ENCODE measurements around the gene SLIT3. TPM values are rescaled to one million over a fixed set of nuclear protein-coding genes. Genes with fewer than 3 reads are reported as not detected.
"Not testable (repeated sequence)": the region's sequence is repeated elsewhere in the genome, so short reads cannot be mapped to it uniquely, and the experiment has no call there.

The SLIT3 gene
- total RNA-seq, 1 donor from 2014 or later = under 0.01 TPM

GRCh38 chr5:168651648-168652047, 649.3 kb downstream of the SLIT3 start:
- peak; percentile 37 to 67 for DNase-seq (ENCODE audit: low read depth in 2 of 2)

- no peak for DNase-seq (ENCODE audit: low read depth in 2 of 2)
Observed at GRCh38 chr5:168649306-168649705, 651.6 kb downstream of the SLIT3 start.

GRCh38 chr5:168648576-168648975, 652.4 kb downstream of the SLIT3 start:
- DNase-seq (ENCODE audit: low read depth in 2 of 2) = no peak

- DNase-seq (ENCODE audit: low read depth in 2 of 2) = no peak
Observed at GRCh38 chr5:168648016-168648415, 652.9 kb downstream of the SLIT3 start.

- DNase-seq (ENCODE audit: low read depth in 2 of 2) = no peak
Observed at GRCh38 chr5:168647083-168647482, 653.9 kb downstream of the SLIT3 start.

GRCh38 chr5:168646335-168646734, 654.6 kb downstream of the SLIT3 start:
- no peak for DNase-seq (ENCODE audit: low read depth in 2 of 2)

GRCh38 chr5:168645195-168645594, 655.7 kb downstream of the SLIT3 start:
- DNase-seq (ENCODE audit: low read depth in 2 of 2) = no peak

- peak in 1 of 2 donors; percentile 47 for DNase-seq (ENCODE audit: low read depth in 2 of 2)
Observed at GRCh38 chr5:168642019-168642418, 658.9 kb downstream of the SLIT3 start.

- DNase-seq (ENCODE audit: low read depth in 2 of 2) = not testable (repeated sequence)
Observed at GRCh38 chr5:168638846-168639245, 662.1 kb downstream of the SLIT3 start.

GRCh38 chr5:168637793-168638192, 663.1 kb downstream of the SLIT3 start:
- no peak for DNase-seq (ENCODE audit: low read depth in 2 of 2)

- no peak for DNase-seq (ENCODE audit: low read depth in 2 of 2)
Observed at GRCh38 chr5:168637281-168637680, 663.7 kb downstream of the SLIT3 start.

- DNase-seq (ENCODE audit: low read depth in 2 of 2) = not testable (repeated sequence)
Observed at GRCh38 chr5:168630958-168631357, 670.0 kb downstream of the SLIT3 start.

GRCh38 chr5:168624850-168625364, 676.0 kb downstream of the SLIT3 start:
- DNase-seq (ENCODE audit: low read depth in 2 of 2) = no peak

GRCh38 chr5:168620807-168621206, 680.1 kb downstream of the SLIT3 start:
- no peak for DNase-seq (ENCODE audit: low read depth in 2 of 2)

- no peak for DNase-seq (ENCODE audit: low read depth in 2 of 2)
Observed at GRCh38 chr5:168614661-168615060, 686.3 kb downstream of the SLIT3 start.

- DNase-seq (ENCODE audit: low read depth in 2 of 2) = no peak
Observed at GRCh38 chr5:168613996-168614395, 686.9 kb downstream of the SLIT3 start.

GRCh38 chr5:168613396-168613795, 687.5 kb downstream of the SLIT3 start:
- no peak for DNase-seq (ENCODE audit: low read depth in 2 of 2)

- DNase-seq (ENCODE audit: low read depth in 2 of 2) = peak in 1 of 2 donors; percentile 25
Observed at GRCh38 chr5:168612996-168613395, 687.9 kb downstream of the SLIT3 start.

- no peak for DNase-seq (ENCODE audit: low read depth in 2 of 2)
Observed at GRCh38 chr5:168612123-168612522, 688.8 kb downstream of the SLIT3 start.
